ENCODE measurements around the gene OR52N1.

The OR52N1 gene

GRCh38 chr11:5783255-5783654 is 7.8 kb downstream of the OR52N1 start, which contains the start of gene OR52N5:
Gene OR52N5, minus strand, starts transcription at chr11:5783355. Its CDS starts 4,721 bp downstream, at chr11:5778634.
- DNase-seq (ENCODE audit: low read depth): no peak
- no peak within 1 kb of the TSS for H3K4me3 ChIP-seq (ENCODE audit: low read depth, low read length)
- no peak for TF ChIP-seq CTCF (conservative IDR thresholded peaks at IDR 0.05; ENCODE audit: low read depth, low read length)

- DNase-seq (ENCODE audit: low read depth): no peak
- TF ChIP-seq CTCF (conservative IDR thresholded peaks at IDR 0.05; ENCODE audit: low read depth, low read length): no peak
- no peak overlapping the region for H3K4me3 ChIP-seq (ENCODE audit: low read depth, low read length)
Measured at GRCh38 chr11:5767056-5767455, 24.0 kb downstream of the OR52N1 start.

GRCh38 chr11:5753943-5754342 is 37.1 kb downstream of the OR52N1 start, which contains the start of gene OR52N4:
Gene OR52N4, plus strand, starts transcription at chr11:5754243. Its CDS starts 498 bp downstream, at chr11:5754741.
- TF ChIP-seq CTCF (conservative IDR thresholded peaks at IDR 0.05; ENCODE audit: low read depth, low read length): no peak

GRCh38 chr11:5749836-5750235 is 41.2 kb downstream of the OR52N1 start:
- H3K4me3 ChIP-seq (ENCODE audit: low read depth, low read length): no peak overlapping the region
- no peak for TF ChIP-seq CTCF (conservative IDR thresholded peaks at IDR 0.05; ENCODE audit: low read depth, low read length)
- no peak for DNase-seq (ENCODE audit: low read depth)

More at GRCh38 chr11:5753943-5754342, 37.1 kb downstream of the OR52N1 start, which contains the start of gene OR52N4:
- DNase-seq (ENCODE audit: low read depth): no peak
- no peak within 1 kb of the TSS for H3K4me3 ChIP-seq (ENCODE audit: low read depth, low read length)

- DNase-seq (ENCODE audit: low read depth): no peak
- H3K4me3 ChIP-seq (ENCODE audit: low read depth, low read length): no peak overlapping the region
- no peak for TF ChIP-seq CTCF (conservative IDR thresholded peaks at IDR 0.05; ENCODE audit: low read depth, low read length)
Measured at GRCh38 chr11:5746614-5747013, 44.5 kb downstream of the OR52N1 start.

GRCh38 chr11:5738431-5738830 is 52.6 kb downstream of the OR52N1 start:
- no peak overlapping the region for H3K4me3 ChIP-seq (ENCODE audit: low read depth, low read length)
- DNase-seq (ENCODE audit: low read depth): no peak
- no peak for TF ChIP-seq CTCF (conservative IDR thresholded peaks at IDR 0.05; ENCODE audit: low read depth, low read length)

GRCh38 chr11:5737670-5738392 is 53.2 kb downstream of the OR52N1 start:
- no peak overlapping the region for H3K4me3 ChIP-seq (ENCODE audit: low read depth, low read length)
- no peak for TF ChIP-seq CTCF (conservative IDR thresholded peaks at IDR 0.05; ENCODE audit: low read depth, low read length)
- DNase-seq (ENCODE audit: low read depth): peak; percentile 3

Data from choroid plexus epithelial cell (primary cell).